H9 (cell line): ENCODE results near the gene USP8. TPM values are rescaled to one million over a fixed set of nuclear protein-coding genes. Genes with fewer than 3 reads are reported as not detected.

Experiments used
- DNase-seq: peaks from one replicate; pipeline ENCODE4 v3.0.0-alpha.2; 2017
- H2AFZ ChIP-seq: one replicate; pipeline ENCODE4 v1.6.1; 2013; ENCODE audit warnings: mild to moderate bottlenecking, low read length, control low read depth, moderate library complexity
- H2AK5ac ChIP-seq: 2 replicates; pipeline ENCODE4 v1.6.1; 2013; ENCODE audit warnings: low read length, control low read depth, mixed read lengths; ENCODE audit not compliant: insufficient read length
- H2BK120ac ChIP-seq: one replicate; pipeline ENCODE4 v1.6.1; 2013; ENCODE audit warnings: low read depth, mild to moderate bottlenecking, low read length, control low read depth, inconsistent platforms; ENCODE audit not compliant: poor library complexity, severe bottlenecking
- H2BK12ac ChIP-seq: 2 replicates; pipeline ENCODE4 v1.6.1; 2013; ENCODE audit warnings: low read length, control low read depth, mixed read lengths, low read depth; ENCODE audit not compliant: insufficient read length
- H2BK15ac ChIP-seq: 2 replicates; pipeline ENCODE4 v1.6.1; 2013; ENCODE audit warnings: low read depth, low read length, control low read depth
- H2BK20ac ChIP-seq: one replicate; pipeline ENCODE4 v1.6.1; 2013; ENCODE audit warnings: low read depth, mild to moderate bottlenecking, low read length, control low read depth, inconsistent platforms; ENCODE audit not compliant: poor library complexity, severe bottlenecking
- H2BK5ac ChIP-seq: 2 replicates; pipeline ENCODE4 v1.6.1; 2013; ENCODE audit warnings: low read length, control low read depth, mixed read lengths; ENCODE audit not compliant: insufficient read length
- H3K14ac ChIP-seq: 2 replicates; pipeline ENCODE4 v1.6.1; 2013; ENCODE audit warnings: low read length, control low read depth; ENCODE audit not compliant: insufficient read depth
- H3K18ac ChIP-seq: 2 replicates; pipeline ENCODE4 v1.6.1; 2013; ENCODE audit warnings: low read depth, mild to moderate bottlenecking, mixed read lengths, low read length, control low read depth; ENCODE audit not compliant: insufficient read length
- H3K23ac ChIP-seq: 2 replicates; pipeline ENCODE4 v1.6.1; 2013; ENCODE audit warnings: low read length, control low read depth, mixed read lengths, low read depth; ENCODE audit not compliant: insufficient read length
- H3K23me2 ChIP-seq: 2 replicates; pipeline ENCODE4 v1.6.1; 2013; ENCODE audit warnings: low read depth, mild to moderate bottlenecking, mixed read lengths, low read length, control low read depth; ENCODE audit not compliant: insufficient read length, poor library complexity, severe bottlenecking
- H3K27ac ChIP-seq: 2 replicates; pipeline ENCODE4 v1.5.1; 2013; ENCODE audit warnings: low read length, control low read depth, mixed read lengths, low read depth; ENCODE audit not compliant: insufficient read length
- H3K27me3 ChIP-seq: 2 replicates; pipeline ENCODE4 v1.6.1; 2013; ENCODE audit warnings: low read length, control low read depth, inconsistent platforms; ENCODE audit not compliant: insufficient read depth
- H3K4ac ChIP-seq: 2 replicates; pipeline ENCODE4 v1.6.1; 2013; ENCODE audit warnings: low read depth, mild to moderate bottlenecking, control low read depth, inconsistent platforms, low read length, moderate library complexity
- H3K4me1 ChIP-seq: 2 replicates; pipeline ENCODE4 v1.6.1; 2013; ENCODE audit warnings: low read length, control low read depth, inconsistent platforms; ENCODE audit not compliant: insufficient read depth
- H3K4me2 ChIP-seq: 2 replicates; pipeline ENCODE4 v1.6.1; 2013; ENCODE audit warnings: low read length, control low read depth, mixed read lengths; ENCODE audit not compliant: insufficient read length, insufficient read depth
- H3K56ac ChIP-seq: 2 replicates; pipeline ENCODE4 v1.6.1; 2013; ENCODE audit warnings: low read depth, mild to moderate bottlenecking, mixed read lengths, low read length, control low read depth; ENCODE audit not compliant: insufficient read length
- H3K79me1 ChIP-seq: 2 replicates; pipeline ENCODE4 v1.6.1; 2013; ENCODE audit warnings: low read depth, mild to moderate bottlenecking, moderate library complexity, low read length, control low read depth, inconsistent platforms; ENCODE audit not compliant: insufficient read depth, poor library complexity, severe bottlenecking
- H3K79me2 ChIP-seq: 2 replicates; pipeline ENCODE4 v1.6.1; 2013; ENCODE audit warnings: low read length, control low read depth, inconsistent platforms; ENCODE audit not compliant: insufficient read depth
- H3K9ac ChIP-seq: 2 replicates; pipeline ENCODE4 v1.6.1; 2013; ENCODE audit warnings: low read length, control low read depth, mixed read lengths; ENCODE audit not compliant: insufficient read length; ENCODE audit errors: extremely low read depth
- H3K9me3 ChIP-seq: one replicate; pipeline ENCODE4 v1.6.1; 2013; ENCODE audit warnings: low read depth, low read length, inconsistent platforms; ENCODE audit not compliant: control insufficient read depth
- H3T11ph ChIP-seq: one replicate; pipeline ENCODE4 v1.6.1; 2013; ENCODE audit warnings: mild to moderate bottlenecking, low read length, control low read depth, inconsistent platforms
- H4K20me1 ChIP-seq: one replicate; pipeline ENCODE4 v1.6.1; 2013; ENCODE audit not compliant: control insufficient read depth, insufficient read length, insufficient read depth
- H4K5ac ChIP-seq: 2 replicates; pipeline ENCODE4 v1.6.1; 2013; ENCODE audit warnings: low read depth, mild to moderate bottlenecking, mixed read lengths, low read length, control low read depth; ENCODE audit not compliant: insufficient read length
- H4K8ac ChIP-seq: replicated peaks from 2 replicates; pipeline ENCODE4 v1.6.1; 2013; ENCODE audit warnings: low read length, control low read depth, mixed read lengths, low read depth; ENCODE audit not compliant: insufficient read length
- H4K91ac ChIP-seq: 2 replicates; pipeline ENCODE4 v1.6.1; 2013; ENCODE audit warnings: low read depth, mild to moderate bottlenecking, moderate library complexity, mixed read lengths, low read length, control low read depth; ENCODE audit not compliant: insufficient read length
- H3K27ac Mint-ChIP-seq, 3 experiments: 2 replicates in 2 of 3; 3 replicates in 1 of 3; pipeline ENCODE4 v1.8.0; 2020 to 2021; ENCODE audit warnings: mixed read lengths in 3 of 3, mild to moderate bottlenecking in 1 of 3, moderate library complexity in 1 of 3
- H3K27me3 Mint-ChIP-seq: 2 replicates; pipeline ENCODE4 v1.8.0; 2021; ENCODE audit warnings: low read depth, mild to moderate bottlenecking, moderate library complexity, mixed read lengths
- H3K36me3 Mint-ChIP-seq, 3 experiments: 2 replicates in 2 of 3; 3 replicates in 1 of 3; pipeline ENCODE4 v1.8.0; 2020 to 2021; ENCODE audit warnings: low read depth in 3 of 3, mixed read lengths in 3 of 3; ENCODE audit not compliant: insufficient read depth in 1 of 3
- H3K4me1 Mint-ChIP-seq, 2 experiments: 2 replicates each; pipeline ENCODE4 v1.8.0; 2020; ENCODE audit warnings: mixed read lengths in 2 of 2
- H3K4me3 Mint-ChIP-seq, 2 experiments: 2 replicates in 1 of 2; 3 replicates in 1 of 2; pipeline ENCODE4 v1.8.0; 2020 to 2021; ENCODE audit warnings: mild to moderate bottlenecking in 2 of 2, mixed read lengths in 2 of 2, moderate library complexity in 1 of 2
- H3K9me3 Mint-ChIP-seq, 2 experiments: 2 replicates in 1 of 2; 3 replicates in 1 of 2; pipeline ENCODE4 v1.8.0; 2020; ENCODE audit warnings: mild to moderate bottlenecking in 2 of 2, mixed read lengths in 2 of 2, moderate library complexity in 1 of 2
- WGBS: extraction: QIAGEN DNeasy Blood & Tissue Kit; methylation state at CpG from one replicate; pipeline ENCODE4 v1.1.7; 2013; ENCODE audit warnings: missing lambda C conversion rate, low lambda C conversion rate, mixed read lengths; ENCODE audit not compliant: insufficient read length; ENCODE audit errors: extremely low coverage; 5-methylcytosine and 5-hydroxymethylcytosine counted together
- total RNA-seq: library from RNA; stranded (reverse); gene quantifications from 2 replicates; pipeline ENCODE4 v1.2.1, GENCODE V29; 2021
- TF ChIP-seq, protein P1 (sequence below): fragments of 200-600 bp; sonication (generic); conservative IDR thresholded peaks from 3 replicates; pipeline ENCODE4 v1.8.0; 2021; ENCODE audit warnings: antibody characterized with exemption, mild to moderate bottlenecking

The USP8 gene
- total RNA-seq, 1 experiment from 2014 or later, result 67.1 TPM

DNA sequence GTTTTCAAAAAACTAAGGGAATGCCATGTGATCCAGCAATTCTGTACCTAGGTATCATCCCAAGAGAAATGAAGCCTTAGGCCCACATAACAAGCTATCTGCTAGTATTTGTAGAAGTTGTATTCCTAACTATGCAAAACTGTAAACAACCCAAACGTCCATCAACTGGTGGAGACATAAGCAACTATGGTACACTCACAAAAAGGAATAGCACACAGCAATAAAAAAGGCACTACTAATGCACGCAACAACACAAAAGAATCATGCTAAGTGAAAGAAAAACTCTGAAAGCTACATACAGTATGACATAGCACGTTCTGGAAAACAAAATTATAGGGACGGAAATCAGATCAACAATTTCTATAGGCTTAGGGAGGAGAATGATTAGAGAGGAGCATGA lies 107.0 kb downstream of the USP8 start:
- Histone ChIP-seq H3K27me3 (no peaks in the 10 kb centered on the region), H2BK15ac (no peak overlapping the region), H4K5ac (no peak overlapping the region), H2BK20ac (no peak overlapping the region), H4K8ac (no peak overlapping the region), H3K56ac (no peak overlapping the region), H2BK5ac (no peak overlapping the region), H3K4me1 (no peaks in the 10 kb centered on the region), H3K9me3 (no peaks in the 10 kb centered on the region), H3K27ac (no peak overlapping the region), H4K20me1 (no peaks in the 10 kb centered on the region), H3K18ac (no peak overlapping the region), H3K23ac (no peak overlapping the region), H3K4ac (no peak overlapping the region), H2AFZ (no peak overlapping the region), H2AK5ac (no peak overlapping the region), H3K9ac (no peak overlapping the region), H3K23me2 (no peaks in the 10 kb centered on the region), H3K14ac (no peak overlapping the region), H2BK12ac (no peak overlapping the region), H3K4me2 (no peak overlapping the region), H3T11ph (no peak overlapping the region), H4K91ac (no peak overlapping the region), H3K79me1 (no peaks in the 10 kb centered on the region), H2BK120ac (no peak overlapping the region), H3K79me2 (no peaks in the 10 kb centered on the region)
- TF ChIP-seq, protein P1, sequence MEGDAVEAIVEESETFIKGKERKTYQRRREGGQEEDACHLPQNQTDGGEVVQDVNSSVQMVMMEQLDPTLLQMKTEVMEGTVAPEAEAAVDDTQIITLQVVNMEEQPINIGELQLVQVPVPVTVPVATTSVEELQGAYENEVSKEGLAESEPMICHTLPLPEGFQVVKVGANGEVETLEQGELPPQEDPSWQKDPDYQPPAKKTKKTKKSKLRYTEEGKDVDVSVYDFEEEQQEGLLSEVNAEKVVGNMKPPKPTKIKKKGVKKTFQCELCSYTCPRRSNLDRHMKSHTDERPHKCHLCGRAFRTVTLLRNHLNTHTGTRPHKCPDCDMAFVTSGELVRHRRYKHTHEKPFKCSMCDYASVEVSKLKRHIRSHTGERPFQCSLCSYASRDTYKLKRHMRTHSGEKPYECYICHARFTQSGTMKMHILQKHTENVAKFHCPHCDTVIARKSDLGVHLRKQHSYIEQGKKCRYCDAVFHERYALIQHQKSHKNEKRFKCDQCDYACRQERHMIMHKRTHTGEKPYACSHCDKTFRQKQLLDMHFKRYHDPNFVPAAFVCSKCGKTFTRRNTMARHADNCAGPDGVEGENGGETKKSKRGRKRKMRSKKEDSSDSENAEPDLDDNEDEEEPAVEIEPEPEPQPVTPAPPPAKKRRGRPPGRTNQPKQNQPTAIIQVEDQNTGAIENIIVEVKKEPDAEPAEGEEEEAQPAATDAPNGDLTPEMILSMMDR, result no peak
- no peak for DNase-seq
- H3K27ac Mint-ChIP-seq, result no peak overlapping the region
- no peaks in the 10 kb centered on the region for H3K27me3 Mint-ChIP-seq
- H3K4me3 Mint-ChIP-seq, result no peak overlapping the region
- no CpG with 5 or more reads among the region's 4 CpGs for WGBS
- no peaks in the 10 kb centered on the region for H3K36me3 Mint-ChIP-seq
- no peaks in the 10 kb centered on the region for H3K9me3 Mint-ChIP-seq
- no peaks in the 10 kb centered on the region for H3K4me1 Mint-ChIP-seq
